HEK293 (cell line): ENCODE results near the gene PRTG.

Source experiments
- ATF2 ChIP-seq: fragments of 450-650 bp; formaldehyde crosslinking; IDR thresholded peaks from 2 replicates; pipeline ENCODE4 v1.5.1; 2016; ENCODE audit warnings: missing biosample characterization, missing genetic modification characterization, low read depth
- BCL11B ChIP-seq: fragments of 450-650 bp; formaldehyde crosslinking; IDR thresholded peaks from 2 replicates; pipeline ENCODE4 v1.5.1; 2016; ENCODE audit warnings: low read depth, missing biosample characterization, missing genetic modification characterization
- BCL6B ChIP-seq: fragments of 450-650 bp; formaldehyde crosslinking; IDR thresholded peaks from 2 replicates; pipeline ENCODE4 v1.5.1; 2017; ENCODE audit warnings: missing biosample characterization, missing genetic modification characterization
- ELK4 ChIP-seq: IDR thresholded peaks from 2 replicates; pipeline ENCODE4 v1.6.1; 2011; ENCODE audit warnings: mild to moderate bottlenecking, low read depth, low read length, borderline replicate concordance
- FEZF1 ChIP-seq: fragments of 450-650 bp; formaldehyde crosslinking; IDR thresholded peaks from 2 replicates; pipeline ENCODE4 v1.5.1; 2016; ENCODE audit warnings: missing biosample characterization, missing genetic modification characterization
- GFI1B ChIP-seq: fragments of 450-650 bp; formaldehyde crosslinking; IDR thresholded peaks from 2 replicates; pipeline ENCODE4 v1.5.1; 2016; ENCODE audit warnings: missing biosample characterization, missing genetic modification characterization
- GLI2 ChIP-seq: fragments of 450-650 bp; formaldehyde crosslinking; IDR thresholded peaks from 2 replicates; pipeline ENCODE4; 2017; ENCODE audit warnings: missing biosample characterization, missing genetic modification characterization, low read depth, borderline replicate concordance
- INSM2 ChIP-seq: fragments of 450-650 bp; formaldehyde crosslinking; IDR thresholded peaks from 2 replicates; pipeline ENCODE4 v1.5.1; 2016; ENCODE audit warnings: missing biosample characterization, missing genetic modification characterization
- KLF10 ChIP-seq: fragments of 450-650 bp; IDR thresholded peaks from 2 replicates; pipeline ENCODE4 v1.5.1; 2018; ENCODE audit warnings: missing biosample characterization, mild to moderate bottlenecking, missing genetic modification characterization
- MZF1 ChIP-seq: fragments of 450-650 bp; formaldehyde crosslinking; IDR thresholded peaks from 2 replicates; pipeline ENCODE4 v1.5.1; 2017; ENCODE audit warnings: missing biosample characterization, missing genetic modification characterization, borderline replicate concordance
- PATZ1 ChIP-seq: fragments of 450-650 bp; formaldehyde crosslinking; IDR thresholded peaks from 2 replicates; pipeline ENCODE4 v1.5.1; 2016; ENCODE audit warnings: missing biosample characterization, missing genetic modification characterization
- PRDM4 ChIP-seq: fragments of 450-650 bp; formaldehyde crosslinking; IDR thresholded peaks from 2 replicates; pipeline ENCODE4 v1.5.1; 2017; ENCODE audit warnings: missing biosample characterization, missing genetic modification characterization
- RBAK ChIP-seq: fragments of 450-650 bp; formaldehyde crosslinking; IDR thresholded peaks from 2 replicates; pipeline ENCODE4 v1.5.1; 2016; ENCODE audit warnings: missing biosample characterization, missing genetic modification characterization
- REPIN1 ChIP-seq: fragments of 450-650 bp; formaldehyde crosslinking; IDR thresholded peaks from 2 replicates; pipeline ENCODE4 v1.5.1; 2017; ENCODE audit warnings: missing biosample characterization, missing genetic modification characterization, low read depth
- SCRT2 ChIP-seq: fragments of 450-650 bp; formaldehyde crosslinking; IDR thresholded peaks from 2 replicates; pipeline ENCODE4 v1.5.1; 2016; ENCODE audit warnings: missing biosample characterization, missing genetic modification characterization
- SETDB1 ChIP-seq: IDR thresholded peaks from one replicate; pipeline ENCODE4 v1.6.1; 2017; ENCODE audit warnings: mild to moderate bottlenecking, low read length, moderate library complexity, mixed read lengths; ENCODE audit not compliant: insufficient read length
- ZBTB1 ChIP-seq: fragments of 450-650 bp; formaldehyde crosslinking; IDR thresholded peaks from 2 replicates; pipeline ENCODE4 v1.5.1; 2016; ENCODE audit warnings: missing biosample characterization, missing genetic modification characterization
- ZBTB20 ChIP-seq: fragments of 450-650 bp; formaldehyde crosslinking; IDR thresholded peaks from 2 replicates; pipeline ENCODE4 v1.5.1; 2016; ENCODE audit warnings: missing biosample characterization, missing genetic modification characterization
- ZNF10 ChIP-seq: fragments of 450-650 bp; formaldehyde crosslinking; IDR thresholded peaks from 2 replicates; pipeline ENCODE4 v1.5.1; 2017; ENCODE audit warnings: missing biosample characterization, missing genetic modification characterization
- ZNF112 ChIP-seq: fragments of 450-650 bp; formaldehyde crosslinking; IDR thresholded peaks from 2 replicates; pipeline ENCODE4 v1.5.0; 2017; ENCODE audit warnings: missing biosample characterization, missing genetic modification characterization
- ZNF114 ChIP-seq: fragments of 450-650 bp; formaldehyde crosslinking; IDR thresholded peaks from 2 replicates; pipeline ENCODE4 v1.5.0; 2017; ENCODE audit warnings: missing biosample characterization, missing genetic modification characterization
- ZNF514 ChIP-seq: fragments of 450-650 bp; formaldehyde crosslinking; IDR thresholded peaks from 2 replicates; pipeline ENCODE4 v1.5.1; 2016; ENCODE audit warnings: missing biosample characterization, missing genetic modification characterization
- ZNF561 ChIP-seq: fragments of 450-650 bp; IDR thresholded peaks from 2 replicates; pipeline ENCODE4 v1.5.1; 2018; ENCODE audit warnings: missing biosample characterization, missing genetic modification characterization, borderline replicate concordance
- ZNF580 ChIP-seq: fragments of 450-650 bp; formaldehyde crosslinking; IDR thresholded peaks from 2 replicates; pipeline ENCODE4 v1.5.1; 2016; ENCODE audit warnings: missing biosample characterization, missing genetic modification characterization
- ZNF600 ChIP-seq: fragments of 450-650 bp; formaldehyde crosslinking; IDR thresholded peaks from 2 replicates; pipeline ENCODE4 v1.5.1; 2016; ENCODE audit warnings: missing biosample characterization, missing genetic modification characterization
- ZSCAN30 ChIP-seq: fragments of 450-650 bp; IDR thresholded peaks from 2 replicates; pipeline ENCODE4 v1.5.1; 2018; ENCODE audit warnings: missing biosample characterization, mild to moderate bottlenecking, missing genetic modification characterization, moderate library complexity
- ZSCAN4 ChIP-seq: fragments of 450-650 bp; formaldehyde crosslinking; IDR thresholded peaks from 2 replicates; pipeline ENCODE4 v1.5.1; 2017; ENCODE audit warnings: missing biosample characterization, missing genetic modification characterization

The PRTG gene

GRCh38 chr15:55740981-55741832 is 1.7 kb downstream of the PRTG start (continued):
- TF ChIP-seq REPIN1 (tag by site-specific recombination) (no peak), SETDB1 (no peak), INSM2 (tag by site-specific recombination) (peak; percentile 72), ATF2 (tag by site-specific recombination) (peak; percentile 44; the same call in 1 of the 2 replicates), FEZF1 (peak; percentile 99), ZNF600 (tag by site-specific recombination) (peak; percentile 11; the same call in 1 of the 2 replicates), GLI2 (tag by site-specific recombination) (peak; percentile 94), ZNF514 (no peak), BCL11B (tag by site-specific recombination) (0 out of 2 replicates have a peak, but pooled peaks have one; percentile 34), ZNF112 (tag by site-specific recombination) (no peak), RBAK (no peak), MZF1 (peak; percentile 71; the same call in 1 of the 2 replicates), ZSCAN30 (tag by site-specific recombination) (0 out of 2 replicates have a peak, but pooled peaks have one; percentile 8), PATZ1 (no peak), ZNF114 (tag by site-specific recombination) (no peak), KLF10 (tag by site-specific recombination) (peak; percentile 55), ZBTB1 (tag by site-specific recombination) (0 out of 2 replicates have a peak, but pooled peaks have one; percentile 21), GFI1B (tag by site-specific recombination) (peak; percentile 65), ZBTB20 (tag by site-specific recombination) (peak; percentile 92), PRDM4 (tag by site-specific recombination) (peak; percentile 92), ZNF10 (tag by site-specific recombination) (no peak; the same call in 1 of the 2 replicates), ELK4 (no peak), ZNF580 (tag by site-specific recombination) (peak; percentile 83), ZSCAN4 (tag by site-specific recombination) (0 out of 2 replicates have a peak, but pooled peaks have one; percentile 5), SCRT2 (tag by site-specific recombination) (peak; percentile 25; the same call in 1 of the 2 replicates), ZNF561 (tag by site-specific recombination) (peak; percentile 64; the same call in 1 of the 2 replicates), BCL6B (tag by site-specific recombination) (peak; percentile 29; the same call in 1 of the 2 replicates)
